HG03095 (cell line): ENCODE data around the gene DGLUCY.
"Not testable (repeated sequence)": the region's sequence is repeated elsewhere in the genome, so short reads cannot be mapped to it uniquely, and the experiment has no call there.

ENCODE experiments used
- ATAC-seq: cut with Tn5 transposase; IDR thresholded peaks from one replicate; pipeline ENCODE4 v1.9.1; 2021; ENCODE audit warnings: moderate library complexity; ENCODE audit not compliant: unreplicated experiment

Gene DGLUCY

DNA sequence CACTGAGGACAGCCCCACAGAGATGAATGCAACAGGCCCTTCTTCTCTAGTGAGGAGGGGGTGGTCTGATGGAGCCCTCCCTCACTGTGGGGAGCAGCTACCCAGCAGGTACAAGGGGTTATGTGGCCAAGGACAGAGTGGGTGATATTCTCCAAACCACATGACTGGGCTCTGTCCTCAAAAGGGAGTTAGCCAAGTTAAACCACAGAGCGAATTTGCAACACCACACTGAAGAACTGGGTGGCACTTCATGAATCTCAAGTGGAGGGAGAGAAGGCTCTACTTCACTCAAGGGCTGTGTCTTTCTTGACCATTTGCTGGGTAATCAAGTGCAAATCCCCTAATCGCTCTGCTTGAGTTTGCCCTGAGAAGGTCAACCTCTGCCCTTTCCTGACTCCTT is 118.2 kb downstream of the DGLUCY start:
- no peak for ATAC-seq

DNA sequence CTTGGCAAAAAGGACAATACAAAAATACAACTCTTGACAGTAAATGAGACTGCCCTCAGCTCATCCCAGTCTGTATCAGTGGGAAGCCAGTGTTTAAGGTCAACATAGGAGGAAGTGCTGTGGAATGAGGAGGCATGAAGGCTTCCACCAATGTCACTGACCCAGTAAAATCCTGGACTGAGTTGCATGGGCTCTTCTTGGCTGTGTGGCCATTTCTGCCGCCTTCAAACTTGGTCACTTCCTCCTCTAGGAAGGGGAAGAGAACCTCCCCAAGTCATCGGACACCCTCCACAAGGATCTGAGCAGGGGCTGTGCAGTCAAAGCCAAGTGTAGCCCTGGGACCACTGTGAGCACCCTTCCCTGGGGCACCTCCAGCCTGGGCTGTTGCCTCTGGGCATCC is 118.7 kb downstream of the DGLUCY start:
- no peak for ATAC-seq

DNA sequence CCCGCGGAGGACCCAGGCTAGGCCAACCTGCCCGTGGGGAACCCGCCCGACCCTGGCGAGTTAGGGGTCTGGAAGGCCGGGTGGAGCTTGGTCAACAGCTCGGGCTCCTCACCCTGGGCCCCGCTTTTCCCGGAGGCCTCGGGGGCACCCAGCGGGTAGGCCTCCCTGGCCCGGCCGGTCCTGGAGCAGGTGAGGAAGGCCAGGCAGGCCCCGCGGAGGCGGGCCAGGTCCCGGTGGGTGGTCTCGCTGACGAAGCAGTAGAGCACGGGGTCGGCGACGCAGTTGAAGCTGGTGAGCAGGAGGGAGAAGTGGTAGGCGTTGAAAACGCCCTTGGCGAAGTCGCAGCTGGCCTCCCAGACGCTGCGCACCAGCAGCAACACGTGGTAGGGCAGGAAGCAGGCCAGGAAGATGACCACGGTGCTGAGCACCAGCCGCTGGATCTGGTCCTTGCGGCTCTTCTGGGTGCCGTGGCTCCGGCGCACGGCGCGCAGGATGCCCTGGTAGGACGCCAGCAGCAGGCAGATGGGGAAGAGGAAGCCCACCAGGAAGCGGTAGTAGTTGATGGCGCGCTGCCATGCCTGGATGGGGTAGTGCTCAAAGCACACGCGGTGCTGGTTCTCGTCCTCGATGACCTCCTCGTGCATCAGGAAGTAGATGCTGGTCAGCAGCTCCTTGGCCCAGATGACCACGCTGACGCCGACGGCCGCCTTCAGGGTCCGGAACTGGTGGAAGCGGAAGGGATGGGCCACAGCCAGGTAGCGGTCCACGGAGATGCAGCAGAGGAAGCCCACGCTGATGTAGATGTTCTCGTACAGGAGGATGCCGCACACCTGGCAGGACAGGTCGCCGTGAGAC is 120.3 kb downstream of the DGLUCY start:
- ATAC-seq, result no peak

- ATAC-seq, result no peak
These were observed 120.9 kb downstream of the DGLUCY start for GRCh38 chr14:91234791-91235114.

DNA sequence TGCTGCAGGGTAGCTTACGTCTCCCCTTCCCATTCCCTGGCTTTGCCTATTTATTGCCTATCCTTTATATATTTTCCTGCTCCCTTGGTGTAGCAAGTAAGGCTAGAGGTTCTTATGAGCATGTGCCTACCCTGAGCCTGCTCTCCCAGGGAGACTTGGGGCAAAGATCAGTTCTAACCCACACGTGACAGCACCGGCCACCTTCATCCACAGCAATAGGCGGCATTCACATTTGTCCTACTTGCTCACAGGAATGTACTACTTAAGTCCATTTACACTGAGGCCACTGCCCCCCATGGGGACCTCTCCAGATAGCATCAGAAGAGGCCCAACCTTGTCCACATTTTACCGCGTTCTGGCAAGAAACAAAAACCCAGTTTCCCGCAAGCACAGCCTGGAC is 122.0 kb downstream of the DGLUCY start:
- no peak for ATAC-seq

- ATAC-seq, result no peak
These were observed 123.3 kb downstream of the DGLUCY start for GRCh38 chr14:91237219-91237618.

- ATAC-seq, result no peak
These were observed 124.2 kb downstream of the DGLUCY start for GRCh38 chr14:91238085-91238484.

GRCh38 chr14:91238661-91239060 is 124.8 kb downstream of the DGLUCY start:
- ATAC-seq, result no peak

DNA sequence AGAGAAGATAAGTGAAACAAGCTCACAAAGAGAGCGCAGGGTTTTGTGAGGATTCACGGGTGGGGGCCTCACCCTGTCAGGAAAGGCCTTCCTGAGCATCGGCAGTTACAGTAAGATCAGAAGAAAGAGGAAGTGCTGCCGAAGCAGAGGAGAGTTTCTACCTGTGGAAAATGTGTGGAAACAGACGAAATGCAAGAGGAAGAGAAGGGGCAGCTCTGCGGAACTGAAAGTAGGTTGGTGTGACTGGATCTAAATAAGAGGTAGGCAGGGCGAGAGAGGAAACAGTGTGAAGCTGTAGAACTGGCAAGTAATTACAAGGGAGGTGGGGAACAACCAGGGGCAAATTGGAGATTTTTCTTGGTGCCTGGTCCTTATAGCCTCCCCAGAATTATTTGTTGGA is 128.0 kb downstream of the DGLUCY start:
- ATAC-seq, result peak; percentile 53

DNA sequence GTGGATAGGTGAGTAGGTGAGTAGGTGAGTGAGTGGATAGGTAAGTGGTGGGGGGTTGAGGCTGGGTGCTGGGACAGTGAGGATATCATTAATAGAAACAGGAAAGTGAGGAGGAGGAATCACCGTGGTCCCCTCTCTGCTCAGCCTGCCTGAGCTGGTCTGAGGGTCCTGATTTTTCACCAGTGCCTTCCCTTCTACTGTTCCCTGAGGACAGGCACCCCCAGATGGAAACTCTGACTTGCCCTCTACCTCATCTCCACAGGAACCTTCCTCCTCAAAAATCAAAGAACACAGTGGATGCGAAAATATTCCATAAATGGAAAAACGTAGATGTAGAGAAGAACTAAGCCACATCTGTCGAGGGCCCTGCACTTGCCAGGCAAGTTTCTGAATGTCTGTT is 128.8 kb downstream of the DGLUCY start:
- ATAC-seq, result no peak

- no peak for ATAC-seq
These were observed 129.2 kb downstream of the DGLUCY start for GRCh38 chr14:91243074-91243471.

GRCh38 chr14:91244501-91244901 is 130.6 kb downstream of the DGLUCY start, which contains the start of gene GPR68:
TSS of gene GPR68 (minus strand) at chr14:91244704. CDS start at chr14:91235050, 9,654 bp downstream.
- ATAC-seq, result no peak

DNA sequence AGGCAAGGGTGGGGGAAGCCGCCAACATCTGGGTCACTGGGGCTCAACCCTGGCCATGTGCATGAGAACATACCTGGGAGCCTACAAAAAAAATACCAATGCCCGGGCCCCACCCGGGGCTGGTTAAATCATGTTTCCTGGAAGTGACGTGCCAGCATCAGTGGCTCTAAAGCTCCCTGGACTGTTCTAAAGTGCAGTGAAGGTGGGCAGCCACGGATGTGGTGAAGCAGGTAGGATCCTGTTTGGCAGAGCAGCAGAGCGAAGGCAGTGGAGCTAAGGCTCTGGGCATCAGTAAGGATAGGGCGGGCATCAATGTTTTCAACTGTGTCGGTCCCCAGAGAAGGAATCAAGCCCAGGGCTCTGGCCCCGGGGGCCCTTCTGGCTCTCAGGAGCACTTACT is 131.2 kb downstream of the DGLUCY start:
- ATAC-seq, result no peak

DNA sequence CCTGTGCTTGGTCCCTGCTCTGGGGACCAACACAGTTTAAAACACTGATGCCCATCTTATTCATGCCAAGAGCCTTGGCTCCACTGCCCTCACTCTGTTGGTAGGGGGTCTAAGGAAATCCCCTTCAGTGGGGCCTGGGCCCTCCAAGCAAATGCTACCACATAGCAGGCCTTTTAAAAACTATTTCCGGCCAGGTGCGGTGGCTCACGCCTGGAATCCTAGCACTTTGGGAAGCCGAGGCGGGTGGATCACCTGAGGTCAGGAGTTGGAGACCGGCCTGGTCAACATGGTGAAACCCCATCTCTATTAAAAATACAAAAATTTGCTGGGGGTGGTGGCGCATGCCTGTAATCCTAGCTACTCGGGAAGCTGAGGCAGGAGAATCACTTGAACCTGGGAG is 131.7 kb downstream of the DGLUCY start:
- ATAC-seq, result not testable (repeated sequence)

GRCh38 chr14:91246051-91246852 is 132.4 kb downstream of the DGLUCY start:
- no peak for ATAC-seq

- peak; percentile 84 for ATAC-seq
These were observed 136.2 kb downstream of the DGLUCY start for GRCh38 chr14:91249841-91250616.

DNA sequence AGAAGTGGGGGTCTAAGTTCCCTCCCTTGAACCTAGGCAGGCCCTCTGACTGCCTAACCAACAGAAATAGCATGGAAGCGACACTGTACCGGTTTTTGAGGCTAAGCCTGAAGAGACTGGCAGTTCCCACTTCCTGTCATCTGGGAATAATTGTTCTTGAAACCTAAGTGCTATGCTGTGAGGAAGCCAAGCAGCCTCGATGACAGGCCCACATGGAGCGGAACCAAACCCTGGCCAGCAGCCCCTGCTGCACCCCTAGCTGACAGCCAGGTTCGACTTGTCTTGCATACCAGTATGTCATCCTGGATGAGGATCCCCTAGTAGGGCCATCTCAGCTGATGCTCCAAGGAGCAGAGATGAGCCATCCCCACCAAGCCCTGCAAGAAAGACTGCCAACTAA is 137.0 kb downstream of the DGLUCY start:
- no peak for ATAC-seq

DNA sequence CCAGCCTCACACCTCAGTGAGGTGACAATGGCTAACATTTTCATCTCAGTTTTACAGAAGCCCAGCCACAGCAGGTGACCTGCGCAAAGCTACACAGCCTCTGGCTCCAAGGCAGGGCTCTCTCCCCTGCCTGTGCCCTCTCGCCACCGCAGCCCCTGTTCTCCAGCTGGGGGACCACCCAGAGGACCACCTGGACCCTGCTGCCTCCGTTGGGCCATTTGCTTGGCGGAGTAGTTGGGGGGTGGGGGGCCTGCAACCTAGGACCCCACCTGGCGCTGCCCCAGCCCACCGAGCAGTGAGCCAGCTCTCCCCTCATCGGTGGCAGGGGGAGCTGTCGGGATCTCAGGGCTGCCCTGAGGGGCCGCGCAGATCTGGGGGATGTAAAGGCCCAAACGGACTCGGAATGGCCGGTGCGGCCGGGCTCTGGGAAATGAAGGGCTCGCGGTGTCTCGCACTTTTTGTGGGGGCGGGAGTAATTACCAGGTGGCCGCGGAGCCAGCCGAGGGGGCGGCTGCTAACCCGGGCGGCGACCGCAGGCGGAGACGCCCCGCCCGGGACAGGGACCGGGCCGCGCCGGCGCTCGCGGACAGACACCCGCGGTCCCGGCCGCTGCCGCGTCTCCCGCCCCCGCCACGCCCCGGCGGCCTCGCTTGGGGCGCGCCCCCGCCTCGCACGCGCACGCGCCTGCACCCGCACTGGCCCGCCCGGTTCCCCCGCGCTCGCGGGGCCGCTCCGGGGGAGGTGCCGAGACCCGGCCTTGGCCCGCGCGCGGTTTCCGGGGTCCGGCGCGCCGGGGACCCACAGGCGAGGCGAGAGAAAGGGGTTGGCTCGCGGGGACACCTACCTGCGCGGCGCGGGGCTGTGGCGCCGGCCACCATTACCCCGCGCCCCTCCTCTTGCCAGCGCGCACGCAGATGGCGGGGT is 139.3 kb downstream of the DGLUCY start:
- ATAC-seq, result peak; percentile 28

DNA sequence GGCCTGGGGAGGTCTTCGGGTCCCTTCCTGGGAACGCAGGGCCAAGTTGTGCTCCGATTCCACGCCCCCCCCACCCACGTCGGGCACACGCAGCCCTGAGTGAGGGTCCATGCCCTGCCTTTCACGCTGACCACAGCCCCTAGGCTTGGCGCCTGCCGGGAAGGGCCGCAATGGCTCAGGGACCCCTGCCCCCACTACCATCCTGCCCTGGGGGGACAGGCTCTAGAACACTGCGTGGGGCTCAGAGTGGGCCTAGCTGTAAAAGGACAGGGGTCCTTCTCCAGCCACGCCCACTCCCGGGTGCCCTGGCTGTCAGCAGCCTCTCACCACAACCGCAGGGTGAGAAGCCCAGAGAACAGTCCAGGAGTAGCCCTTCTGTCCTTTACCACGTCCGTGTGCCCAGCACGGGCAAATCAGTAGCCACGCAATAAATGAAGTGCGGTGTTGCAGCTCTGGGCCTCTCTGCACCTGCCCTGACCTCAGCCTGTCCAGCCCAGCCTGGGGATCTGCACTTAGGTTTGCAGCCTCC is 140.0 kb downstream of the DGLUCY start:
- ATAC-seq, result no peak

DNA sequence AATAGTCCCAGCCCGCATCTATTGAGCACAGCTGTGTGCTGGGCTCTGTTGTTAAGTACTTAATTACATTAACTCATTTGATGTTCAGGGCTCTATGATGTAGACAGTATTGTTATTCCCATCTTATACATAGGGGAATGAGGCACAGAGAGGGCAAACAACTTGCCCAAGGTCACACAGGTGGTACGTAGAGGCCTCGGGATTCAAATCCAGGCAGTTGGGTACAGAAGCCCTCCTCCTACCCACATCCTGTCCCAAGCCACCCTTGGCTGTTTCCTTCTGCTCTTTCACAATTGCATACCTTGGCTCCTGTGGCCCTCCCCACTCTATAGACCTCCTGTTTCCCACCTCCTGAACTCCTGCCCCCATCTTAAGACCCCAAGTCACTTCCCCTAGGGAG is 140.6 kb downstream of the DGLUCY start:
- ATAC-seq, result no peak
